Stimulated activated CD8-positive, alpha-beta memory T cell treated with anti-CD3 and anti-CD28 coated beads, Interleukin-4, amount 100 ng/mL, for 4 hours (primary cell): ENCODE results near the gene CNOT6.
"Not testable (repeated sequence)": the region's sequence is repeated elsewhere in the genome, so short reads cannot be mapped to it uniquely, and the experiment has no call there.

Experiments used
- DNase-seq, 2 donors: peaks; one replicate each; pipeline ENCODE4 v3.0.0-alpha.2; 2020; ENCODE audit warnings: low read depth in 2 of 2, low spot score in 1 of 2

The CNOT6 gene

GRCh38 chr5:180494060-180494509 lies at the start of gene CNOT6:
Gene CNOT6, plus strand, starts transcription at chr5:180494379. Its CDS starts 34,898 bp downstream, at chr5:180529277.
- peak; percentile 82 to 86 for DNase-seq

- DNase-seq, result no peak
Measured at GRCh38 chr5:180454752-180455151, 39.4 kb upstream of the CNOT6 start.

- DNase-seq, result no peak
Measured at GRCh38 chr5:180455872-180456271, 38.3 kb upstream of the CNOT6 start.

GRCh38 chr5:180456792-180457191 lies 37.4 kb upstream of the CNOT6 start:
- DNase-seq, result no peak

GRCh38 chr5:180458852-180459673 lies 35.1 kb upstream of the CNOT6 start:
- DNase-seq, result not testable (repeated sequence)

- not testable (repeated sequence) for DNase-seq
Measured at GRCh38 chr5:180459674-180460142, 34.5 kb upstream of the CNOT6 start.

- DNase-seq, result no peak
Measured at GRCh38 chr5:180460834-180461233, 33.3 kb upstream of the CNOT6 start.

GRCh38 chr5:180461303-180461702 lies 32.9 kb upstream of the CNOT6 start:
- DNase-seq, result no peak

- DNase-seq, result no peak
Measured at GRCh38 chr5:180463216-180463900, 30.8 kb upstream of the CNOT6 start.

- no peak for DNase-seq
Measured at GRCh38 chr5:180463916-180464602, 30.1 kb upstream of the CNOT6 start.

GRCh38 chr5:180464603-180464970 lies 29.6 kb upstream of the CNOT6 start:
- no peak for DNase-seq

- not testable (repeated sequence) for DNase-seq
Measured at GRCh38 chr5:180465052-180465451, 29.1 kb upstream of the CNOT6 start.

GRCh38 chr5:180466316-180466715 lies 27.9 kb upstream of the CNOT6 start:
- DNase-seq, result no peak

GRCh38 chr5:180467028-180467975 lies 26.9 kb upstream of the CNOT6 start:
- no peak for DNase-seq

- no peak for DNase-seq
Measured at GRCh38 chr5:180467989-180468731, 26.0 kb upstream of the CNOT6 start.

GRCh38 chr5:180468732-180469585 lies 25.2 kb upstream of the CNOT6 start:
- DNase-seq, result no peak

- no peak for DNase-seq
Measured at GRCh38 chr5:180469586-180469865, 24.7 kb upstream of the CNOT6 start.

- DNase-seq, result no peak
Measured at GRCh38 chr5:180469866-180470265, 24.3 kb upstream of the CNOT6 start.

GRCh38 chr5:180470361-180470760 lies 23.8 kb upstream of the CNOT6 start:
- no peak for DNase-seq
